Medulla oblongata (tissue), 1 donor: ENCODE results near the gene FAM240B.

ENCODE experiments used
- DNase-seq: peaks from one replicate; pipeline ENCODE4 v3.0.0-alpha.2; 2015; ENCODE audit errors: extremely low spot score

Gene FAM240B

DNA sequence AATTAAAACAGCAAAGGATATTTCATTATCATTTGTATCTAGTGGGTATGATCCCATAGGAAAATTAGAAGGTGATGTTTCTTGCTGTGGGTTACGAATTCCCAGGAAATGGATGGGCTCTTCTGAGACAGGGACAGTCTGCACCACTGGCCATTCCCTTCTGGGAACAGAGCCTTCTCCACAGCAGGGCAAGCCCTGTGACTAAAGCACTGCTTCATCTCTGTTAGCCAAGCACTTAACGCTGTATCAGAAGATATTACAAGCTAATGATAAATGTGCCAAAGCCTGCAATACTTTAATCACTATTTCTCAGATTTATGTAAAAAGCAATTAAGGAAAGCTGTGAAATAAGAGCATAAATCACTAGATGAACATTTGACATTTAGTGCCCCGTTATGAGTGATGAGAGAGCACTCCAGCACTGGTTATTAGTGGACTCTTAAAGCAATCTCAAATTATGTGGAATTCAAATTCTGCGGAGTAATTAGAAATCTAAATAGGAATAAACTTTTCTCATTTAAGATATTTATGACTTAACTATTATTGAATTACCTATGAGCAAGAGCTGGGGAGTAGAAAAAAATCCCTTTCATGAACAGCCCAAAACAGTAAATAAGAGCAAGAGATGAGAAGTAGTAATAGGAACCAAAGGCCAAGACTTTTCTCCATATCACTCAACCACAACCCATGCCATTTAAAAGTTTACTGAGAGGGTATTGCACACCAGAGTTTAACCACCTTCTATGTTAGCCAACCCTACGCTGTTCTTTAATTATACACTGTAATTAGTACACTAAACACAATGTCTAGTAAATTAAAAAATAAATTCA is 49.2 kb downstream of the FAM240B start:
- no peak for DNase-seq

DNA sequence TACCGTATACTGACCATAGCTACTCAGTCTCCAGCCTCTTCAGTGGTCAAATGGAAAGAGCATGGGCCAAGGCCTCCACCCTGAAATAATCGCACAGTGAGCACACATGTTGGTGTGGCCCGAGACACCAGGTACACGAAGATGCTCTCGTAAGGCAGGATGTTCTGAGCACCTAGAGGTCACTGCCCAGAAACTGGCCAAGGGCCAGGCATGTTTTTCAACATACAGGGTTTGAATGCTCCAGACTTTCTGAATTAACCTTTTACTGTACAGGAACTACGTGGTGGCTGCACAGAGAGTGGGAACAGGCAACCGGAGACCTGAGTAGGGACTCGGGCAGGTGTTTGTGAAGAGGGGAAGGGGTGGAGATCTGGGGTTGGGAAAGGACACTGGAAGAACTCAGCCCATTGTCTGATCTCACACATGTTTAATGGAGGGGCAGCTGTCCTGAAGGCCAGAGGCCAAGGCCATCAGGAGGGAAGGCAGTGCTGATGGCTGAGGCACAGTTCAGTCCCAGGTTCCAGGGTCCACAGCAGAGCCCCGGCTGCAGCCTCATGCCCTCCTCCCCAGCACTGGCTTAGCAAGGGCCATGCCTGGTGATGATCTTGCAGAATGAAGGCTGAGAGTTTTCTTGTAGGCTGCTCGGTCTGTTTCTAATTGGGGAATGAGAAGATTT is 51.0 kb downstream of the FAM240B start:
- no peak for DNase-seq

DNA sequence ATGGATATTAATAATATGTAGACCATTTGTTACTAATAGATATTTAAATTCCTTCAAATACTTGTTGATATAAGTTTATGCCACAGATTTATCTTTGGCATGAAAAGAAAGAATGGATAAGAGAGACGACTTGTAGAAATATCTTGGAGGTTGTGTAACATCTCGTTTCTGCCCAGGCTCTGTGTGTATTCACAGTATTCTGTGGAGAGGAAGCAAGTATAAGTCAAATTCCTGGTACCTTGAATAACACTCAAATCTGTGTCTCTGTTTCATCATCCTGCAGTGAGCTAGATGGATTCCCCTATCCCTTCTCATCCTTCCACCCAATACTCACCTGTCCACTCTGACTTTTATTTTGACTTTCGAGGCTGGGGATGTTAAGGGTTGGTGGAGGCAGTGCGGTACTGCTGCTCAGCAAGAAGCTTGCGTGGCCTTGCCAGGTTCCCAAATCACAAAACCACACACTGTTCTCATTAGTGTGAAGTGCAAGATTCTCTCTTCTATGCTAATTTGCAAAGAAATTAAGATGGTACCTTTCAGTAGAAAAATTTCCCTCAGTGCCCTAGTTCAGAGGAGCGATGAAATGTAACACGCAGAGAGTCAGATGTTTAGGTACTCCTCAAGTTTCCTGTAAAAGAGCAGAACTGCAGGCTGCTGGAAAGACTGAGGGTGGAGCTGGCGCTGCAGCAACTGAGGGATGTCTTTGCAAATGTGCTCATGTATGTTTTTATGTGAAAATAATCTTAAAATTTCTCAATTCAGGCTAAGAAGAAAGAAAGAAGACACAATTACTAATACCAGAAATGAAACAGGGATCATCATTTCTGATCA is 57.0 kb downstream of the FAM240B start:
- peak; percentile 77 for DNase-seq

DNA sequence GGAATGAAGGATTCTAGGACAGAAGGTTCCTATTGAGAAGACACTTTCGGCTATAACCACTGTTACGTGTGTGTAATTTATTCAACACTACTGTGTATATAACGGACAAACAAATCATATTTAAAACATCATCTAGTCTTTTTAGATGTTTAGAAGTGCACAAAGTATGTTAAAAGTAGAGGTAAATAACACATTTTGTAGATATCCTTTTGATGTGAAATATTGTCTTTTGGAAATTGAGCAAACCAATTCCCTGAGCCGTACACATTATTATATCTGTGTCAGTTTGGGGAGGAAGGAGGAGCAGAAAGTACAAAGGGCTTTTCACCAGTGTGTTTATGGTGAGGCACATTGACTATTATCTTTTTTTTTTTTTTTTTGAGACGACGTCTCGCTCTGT is 60.4 kb downstream of the FAM240B start:
- DNase-seq: peak; percentile 33

DNA sequence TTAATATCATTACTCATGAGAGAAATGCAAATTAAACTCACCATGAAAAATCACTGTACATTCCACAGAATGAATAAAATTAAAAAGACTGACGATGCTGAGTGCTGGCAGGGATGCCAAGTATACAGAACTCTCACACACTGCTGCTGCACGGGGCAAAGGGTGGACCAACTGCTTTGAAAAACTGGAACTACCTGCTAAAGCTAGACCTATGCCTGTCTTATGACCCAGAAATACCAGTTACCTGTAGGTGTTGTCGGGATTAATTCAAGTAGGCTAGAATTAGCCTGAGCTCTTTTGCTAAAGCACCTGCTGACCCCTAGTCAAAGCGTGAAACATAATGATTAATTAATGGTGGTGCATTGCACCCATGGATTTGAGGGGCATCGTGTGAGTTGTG is 63.0 kb downstream of the FAM240B start:
- DNase-seq: no peak

DNA sequence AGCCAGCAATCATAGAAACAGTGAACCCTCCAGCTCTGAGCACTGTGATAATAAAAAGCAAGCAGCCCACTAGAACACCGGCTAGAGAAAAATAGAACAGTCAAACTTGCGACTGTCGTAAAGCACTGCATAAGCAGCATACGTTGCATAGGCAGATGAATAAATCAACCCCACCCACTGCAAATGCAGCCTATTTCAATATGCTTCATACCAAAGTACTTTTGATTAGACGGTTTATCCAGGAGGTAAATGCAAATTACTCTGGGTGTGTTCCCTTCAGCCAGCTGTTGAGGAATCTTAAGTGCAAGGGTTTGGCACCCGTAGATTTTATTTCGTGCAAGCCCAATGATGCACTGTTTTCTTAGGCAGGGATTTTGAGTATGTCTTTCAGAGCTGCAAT is 67.4 kb downstream of the FAM240B start:
- no peak for DNase-seq

DNA sequence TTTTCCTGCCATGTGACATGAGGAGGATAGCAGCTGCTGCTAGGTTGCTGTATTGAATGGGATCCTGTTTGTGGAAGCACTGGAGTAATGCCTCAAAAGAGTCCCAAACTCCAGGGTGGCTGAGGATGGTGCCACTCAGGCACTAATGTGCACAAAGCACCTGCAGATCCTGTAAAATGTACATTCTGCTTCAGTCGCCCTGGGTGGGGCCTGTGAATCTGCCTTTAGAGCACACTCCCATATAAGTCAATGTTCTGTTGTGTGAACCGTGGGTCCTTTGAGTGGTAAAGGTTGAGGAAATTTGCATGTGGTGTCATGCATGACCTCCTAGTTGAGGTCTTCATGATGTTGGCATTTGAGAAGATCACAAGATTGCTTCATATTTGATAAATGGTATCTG is 67.9 kb downstream of the FAM240B start:
- no peak for DNase-seq

DNA sequence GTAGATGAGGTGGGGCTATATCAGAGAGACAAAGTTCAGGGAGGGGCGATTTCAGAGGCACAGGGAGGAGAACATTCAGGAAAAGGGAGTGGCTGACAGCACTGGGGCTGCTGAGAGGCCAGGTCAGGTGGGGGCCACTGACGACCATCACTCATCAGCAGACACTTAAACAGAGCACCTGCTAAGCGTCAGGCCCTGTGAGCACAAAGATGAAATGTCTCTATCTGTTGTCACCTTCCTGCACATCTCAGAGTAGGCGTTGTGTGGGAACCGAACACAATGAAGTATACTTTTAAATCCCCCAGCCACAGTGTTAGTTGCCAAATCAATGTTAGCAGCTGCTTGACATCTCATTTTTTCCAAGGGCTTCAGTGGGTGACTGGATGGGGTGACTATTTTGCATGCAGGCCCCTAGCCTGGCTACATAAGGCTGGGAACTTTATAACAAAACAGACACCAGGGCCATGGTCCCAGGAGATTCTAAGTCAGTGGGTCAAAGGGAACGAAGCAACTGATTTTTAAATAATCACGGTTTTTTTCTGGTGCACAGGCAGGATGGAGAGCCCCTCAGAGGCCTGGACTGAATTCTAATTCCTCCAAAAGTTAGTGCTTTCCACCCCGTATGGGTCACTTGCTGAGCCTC is 68.4 kb downstream of the FAM240B start:
- no peak for DNase-seq

DNA sequence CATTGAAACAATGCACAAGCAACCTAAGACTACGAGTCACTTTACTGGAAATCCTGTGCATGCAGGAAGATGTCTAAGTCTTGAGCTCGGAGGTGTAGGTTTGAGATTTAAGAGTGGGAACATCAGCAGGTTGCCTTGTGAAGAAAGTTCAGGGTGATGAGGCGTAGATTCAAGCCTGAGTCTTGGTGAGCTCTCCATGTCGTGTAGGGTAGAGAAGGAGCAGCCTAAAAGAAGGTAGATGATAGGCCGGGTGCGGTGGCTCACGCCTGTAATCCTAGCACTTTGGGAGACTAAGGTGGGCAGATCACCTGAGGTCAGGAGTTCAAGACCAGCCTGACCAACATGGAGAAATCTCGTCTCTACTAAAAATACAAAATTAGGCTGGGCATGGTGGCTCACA is 69.4 kb downstream of the FAM240B start:
- no peak for DNase-seq

DNA sequence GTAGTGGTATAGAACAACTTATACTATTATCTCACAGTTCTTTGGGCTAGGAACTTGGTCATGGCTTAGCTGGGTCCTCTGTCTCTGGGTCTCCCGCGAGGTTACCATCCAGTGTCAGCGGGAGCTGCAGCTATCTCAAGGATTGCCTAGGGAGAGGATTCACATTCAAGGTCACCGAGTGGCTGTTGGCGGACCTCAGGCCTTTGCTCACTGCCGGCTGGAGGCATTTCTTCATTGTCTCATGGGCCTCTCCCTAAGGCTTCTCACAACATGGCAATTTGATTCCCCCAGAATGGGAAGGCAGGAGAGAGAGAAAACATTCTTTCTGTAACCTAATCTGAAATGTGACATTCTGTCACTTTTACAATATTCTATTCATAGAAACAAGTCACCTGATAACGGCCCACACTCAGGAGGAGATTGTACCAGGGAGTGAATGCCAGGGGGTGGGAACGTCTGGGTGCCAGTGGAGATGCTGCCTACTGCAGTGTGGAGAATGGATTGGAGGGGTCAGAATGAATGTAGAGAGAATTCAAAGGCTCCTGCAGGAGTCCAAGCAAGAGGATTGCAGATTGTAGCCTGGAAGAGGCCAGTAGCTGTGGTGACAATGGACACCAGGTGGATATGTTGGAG is 70.1 kb downstream of the FAM240B start:
- no peak for DNase-seq

DNA sequence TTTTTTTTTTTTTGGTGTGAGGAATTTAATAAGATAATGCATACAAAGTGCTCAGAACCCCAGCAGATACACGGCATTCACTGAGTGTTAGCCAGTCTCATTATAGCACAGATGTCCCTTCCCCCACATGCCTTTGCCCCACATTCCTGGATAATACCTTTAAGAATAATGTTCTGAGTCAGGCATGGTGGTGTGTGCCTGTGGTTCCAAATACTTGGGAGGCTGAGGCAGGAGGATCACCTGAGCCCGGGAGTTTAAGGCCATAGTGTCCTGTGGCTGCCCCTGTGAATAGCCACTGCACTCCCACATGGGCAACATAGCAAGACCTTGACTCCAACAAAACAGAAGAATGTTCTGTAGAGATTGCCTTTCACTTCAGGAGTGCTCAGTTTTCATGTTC is 75.3 kb downstream of the FAM240B start:
- DNase-seq: no peak
